ENCODE measurements around the gene SLC8A1. TPM values are rescaled to one million over a fixed set of nuclear protein-coding genes. Genes with fewer than 3 reads are reported as not detected.

SLC8A1 gene
- total RNA-seq, 1 donor: 82.9 TPM

DNA sequence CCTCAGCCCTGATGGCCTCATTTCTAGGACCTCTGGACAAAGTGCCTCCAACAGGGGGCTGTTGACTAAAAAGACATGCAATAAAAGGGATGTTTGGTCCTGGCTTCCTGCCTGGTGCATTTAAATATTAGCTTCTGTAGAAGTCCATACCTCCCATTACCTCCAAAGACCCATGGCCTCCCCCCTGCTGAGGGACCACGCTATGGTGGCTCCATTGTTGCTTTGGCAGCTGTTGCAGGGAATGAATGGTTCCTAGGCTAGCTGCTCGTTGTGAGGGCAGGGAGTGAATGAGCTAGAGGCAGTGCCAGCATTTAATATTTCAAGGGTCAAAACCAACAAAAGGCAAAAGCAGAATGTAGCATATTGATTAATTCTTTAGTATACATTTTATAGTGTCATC is 285.9 kb downstream of the SLC8A1 start:
- no peaks in the 10 kb centered on the region for H3K9me3 ChIP-seq (ENCODE audit: low read depth, low read length)
- H3K4me2 ChIP-seq (ENCODE audit: insufficient read depth, low read length): no peak overlapping the region
- H3K27me3 ChIP-seq (ENCODE audit: insufficient read depth, low read length): no peaks in the 10 kb centered on the region
- H2AFZ ChIP-seq (ENCODE audit: low read length): no peak overlapping the region
- H3K4me3 ChIP-seq (ENCODE audit: insufficient read depth, low read length): no peak overlapping the region
- no peak overlapping the region for H3K27ac ChIP-seq (ENCODE audit: low read depth, low read length)
- no peaks in the 10 kb centered on the region for H3K79me2 ChIP-seq (ENCODE audit: insufficient read depth, low read length)
- peaks cover 8% of the 10 kb centered on the region for H3K4me1 ChIP-seq (ENCODE audit: insufficient read depth, low read length)
- DNase-seq (ENCODE audit: insufficient read length, low spot score, missing footprints): no peak
- H3K36me3 ChIP-seq (ENCODE audit: insufficient read depth, low read length): peaks cover 13% of the 10 kb centered on the region
- H4K20me1 ChIP-seq (ENCODE audit: insufficient read depth, low read length): no peaks in the 10 kb centered on the region
- TF ChIP-seq, protein P1, sequence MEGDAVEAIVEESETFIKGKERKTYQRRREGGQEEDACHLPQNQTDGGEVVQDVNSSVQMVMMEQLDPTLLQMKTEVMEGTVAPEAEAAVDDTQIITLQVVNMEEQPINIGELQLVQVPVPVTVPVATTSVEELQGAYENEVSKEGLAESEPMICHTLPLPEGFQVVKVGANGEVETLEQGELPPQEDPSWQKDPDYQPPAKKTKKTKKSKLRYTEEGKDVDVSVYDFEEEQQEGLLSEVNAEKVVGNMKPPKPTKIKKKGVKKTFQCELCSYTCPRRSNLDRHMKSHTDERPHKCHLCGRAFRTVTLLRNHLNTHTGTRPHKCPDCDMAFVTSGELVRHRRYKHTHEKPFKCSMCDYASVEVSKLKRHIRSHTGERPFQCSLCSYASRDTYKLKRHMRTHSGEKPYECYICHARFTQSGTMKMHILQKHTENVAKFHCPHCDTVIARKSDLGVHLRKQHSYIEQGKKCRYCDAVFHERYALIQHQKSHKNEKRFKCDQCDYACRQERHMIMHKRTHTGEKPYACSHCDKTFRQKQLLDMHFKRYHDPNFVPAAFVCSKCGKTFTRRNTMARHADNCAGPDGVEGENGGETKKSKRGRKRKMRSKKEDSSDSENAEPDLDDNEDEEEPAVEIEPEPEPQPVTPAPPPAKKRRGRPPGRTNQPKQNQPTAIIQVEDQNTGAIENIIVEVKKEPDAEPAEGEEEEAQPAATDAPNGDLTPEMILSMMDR (IDR thresholded peaks at IDR 0.05; ENCODE audit: extremely low read depth, low read depth, low read length): no peak

DNA sequence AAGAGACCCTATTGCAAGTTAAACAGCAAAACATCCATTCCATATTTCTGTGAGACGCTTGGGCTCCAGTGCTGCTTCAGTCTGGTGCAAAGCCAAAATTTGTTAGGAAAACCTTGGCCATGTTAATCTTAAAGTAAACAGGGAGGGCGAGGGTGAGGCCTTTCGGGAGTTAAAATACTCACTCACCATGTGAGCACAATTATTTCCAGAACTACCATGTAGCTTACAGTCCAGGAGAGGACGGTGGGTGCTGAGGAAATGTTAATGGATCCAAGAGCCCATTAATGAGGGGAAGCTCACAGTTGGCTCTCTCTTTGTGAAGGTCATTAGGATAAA is 286.4 kb downstream of the SLC8A1 start:
- no peak overlapping the region for H3K4me2 ChIP-seq (ENCODE audit: insufficient read depth, low read length)
- peaks cover 13% of the 10 kb centered on the region for H3K36me3 ChIP-seq (ENCODE audit: insufficient read depth, low read length)
- DNase-seq (ENCODE audit: insufficient read length, low spot score, missing footprints): peak; percentile 34
- no peaks in the 10 kb centered on the region for H3K9me3 ChIP-seq (ENCODE audit: low read depth, low read length)
- H2AFZ ChIP-seq (ENCODE audit: low read length): no peak overlapping the region
- no peak overlapping the region for H3K27ac ChIP-seq (ENCODE audit: low read depth, low read length)
- no peaks in the 10 kb centered on the region for H3K79me2 ChIP-seq (ENCODE audit: insufficient read depth, low read length)
- no peaks in the 10 kb centered on the region for H3K27me3 ChIP-seq (ENCODE audit: insufficient read depth, low read length)
- no peak overlapping the region for H3K4me3 ChIP-seq (ENCODE audit: insufficient read depth, low read length)
- no peaks in the 10 kb centered on the region for H4K20me1 ChIP-seq (ENCODE audit: insufficient read depth, low read length)
- TF ChIP-seq, protein P1 (IDR thresholded peaks at IDR 0.05; ENCODE audit: extremely low read depth, low read depth, low read length): no peak
- peaks cover 8% of the 10 kb centered on the region for H3K4me1 ChIP-seq (ENCODE audit: insufficient read depth, low read length)

DNA sequence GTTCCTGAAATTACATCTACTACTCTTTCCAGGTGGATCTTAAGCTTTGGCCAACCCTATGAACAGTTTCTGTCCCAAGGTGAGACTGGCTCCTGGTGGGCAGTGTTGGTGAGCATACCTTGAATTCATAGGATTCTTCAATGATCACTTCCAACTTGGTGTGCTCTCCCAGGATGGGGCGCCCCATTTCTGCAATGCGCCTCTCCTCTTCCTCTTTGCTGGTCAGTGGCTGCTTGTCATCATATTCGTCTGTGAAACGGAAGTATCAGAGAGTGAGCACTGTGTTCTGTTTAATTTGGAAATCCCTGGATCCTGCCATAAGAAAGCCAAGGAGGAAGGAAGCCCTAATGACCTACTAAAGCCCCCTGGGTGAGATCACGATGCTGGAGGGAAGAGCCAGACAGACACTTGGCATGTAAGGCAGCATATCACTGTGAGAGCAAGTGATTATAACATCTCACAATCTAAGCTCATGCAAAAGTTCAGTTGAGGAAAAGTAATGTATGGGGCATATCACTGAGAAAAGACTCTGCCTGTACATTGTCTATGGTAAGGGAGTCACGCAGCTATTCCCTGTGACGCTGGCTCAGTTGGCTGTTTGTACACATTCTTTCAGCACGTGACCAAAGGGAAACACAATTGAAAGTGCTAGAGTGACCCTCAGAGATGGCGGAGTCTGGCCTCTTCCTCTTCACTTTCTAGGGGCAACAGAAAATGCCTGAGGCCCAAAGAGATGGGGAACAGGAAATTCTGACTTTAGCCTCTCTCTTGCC is 287.0 kb downstream of the SLC8A1 start:
- Histone ChIP-seq H3K79me2 (ENCODE audit: insufficient read depth, low read length) (no peaks in the 10 kb centered on the region), H2AFZ (ENCODE audit: low read length) (no peak overlapping the region), H4K20me1 (ENCODE audit: insufficient read depth, low read length) (no peaks in the 10 kb centered on the region), H3K36me3 (ENCODE audit: insufficient read depth, low read length) (peaks cover 14% of the 10 kb centered on the region), H3K4me3 (ENCODE audit: insufficient read depth, low read length) (no peak overlapping the region), H3K27ac (ENCODE audit: low read depth, low read length) (no peak overlapping the region), H3K9me3 (ENCODE audit: low read depth, low read length) (no peaks in the 10 kb centered on the region), H3K4me1 (ENCODE audit: insufficient read depth, low read length) (peaks cover 8% of the 10 kb centered on the region), H3K27me3 (ENCODE audit: insufficient read depth, low read length) (no peaks in the 10 kb centered on the region), H3K4me2 (ENCODE audit: insufficient read depth, low read length) (no peak overlapping the region)
- TF ChIP-seq, protein P1 (IDR thresholded peaks at IDR 0.05; ENCODE audit: extremely low read depth, low read depth, low read length): no peak
- DNase-seq (ENCODE audit: insufficient read length, low spot score, missing footprints): peak; percentile 75

DNA sequence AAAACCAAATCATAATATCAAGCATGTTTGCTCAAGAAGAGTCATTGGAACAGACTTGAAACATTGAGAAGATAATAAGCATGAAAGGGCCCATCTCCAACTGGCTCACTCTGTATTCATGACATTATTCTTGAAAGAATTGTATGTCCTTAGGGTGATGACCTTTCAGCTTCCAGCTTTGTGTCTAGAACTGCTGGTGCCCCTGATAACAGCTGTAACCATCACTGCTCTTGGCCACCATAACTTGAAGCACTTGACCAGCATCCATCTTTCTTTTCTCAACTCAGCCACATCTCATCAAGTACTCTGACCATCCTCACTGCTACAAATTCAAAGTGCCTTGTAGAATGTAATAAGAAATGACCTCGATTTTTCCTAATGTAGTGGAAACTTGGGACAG is 289.9 kb downstream of the SLC8A1 start:
- Histone ChIP-seq H2AFZ (ENCODE audit: low read length) (no peak overlapping the region), H3K9me3 (ENCODE audit: low read depth, low read length) (no peaks in the 10 kb centered on the region), H4K20me1 (ENCODE audit: insufficient read depth, low read length) (no peaks in the 10 kb centered on the region), H3K27ac (ENCODE audit: low read depth, low read length) (no peak overlapping the region), H3K4me1 (ENCODE audit: insufficient read depth, low read length) (peaks cover 3% of the 10 kb centered on the region), H3K4me3 (ENCODE audit: insufficient read depth, low read length) (no peak overlapping the region), H3K36me3 (ENCODE audit: insufficient read depth, low read length) (peaks cover 24% of the 10 kb centered on the region), H3K4me2 (ENCODE audit: insufficient read depth, low read length) (no peak overlapping the region), H3K27me3 (ENCODE audit: insufficient read depth, low read length) (no peaks in the 10 kb centered on the region), H3K79me2 (ENCODE audit: insufficient read depth, low read length) (no peaks in the 10 kb centered on the region)
- DNase-seq (ENCODE audit: insufficient read length, low spot score, missing footprints): no peak
- TF ChIP-seq, protein P1 (IDR thresholded peaks at IDR 0.05; ENCODE audit: extremely low read depth, low read depth, low read length): no peak

Data from osteoblast (primary cell).